ENCODE data around the gene CPNE7.

Gene CPNE7

DNA sequence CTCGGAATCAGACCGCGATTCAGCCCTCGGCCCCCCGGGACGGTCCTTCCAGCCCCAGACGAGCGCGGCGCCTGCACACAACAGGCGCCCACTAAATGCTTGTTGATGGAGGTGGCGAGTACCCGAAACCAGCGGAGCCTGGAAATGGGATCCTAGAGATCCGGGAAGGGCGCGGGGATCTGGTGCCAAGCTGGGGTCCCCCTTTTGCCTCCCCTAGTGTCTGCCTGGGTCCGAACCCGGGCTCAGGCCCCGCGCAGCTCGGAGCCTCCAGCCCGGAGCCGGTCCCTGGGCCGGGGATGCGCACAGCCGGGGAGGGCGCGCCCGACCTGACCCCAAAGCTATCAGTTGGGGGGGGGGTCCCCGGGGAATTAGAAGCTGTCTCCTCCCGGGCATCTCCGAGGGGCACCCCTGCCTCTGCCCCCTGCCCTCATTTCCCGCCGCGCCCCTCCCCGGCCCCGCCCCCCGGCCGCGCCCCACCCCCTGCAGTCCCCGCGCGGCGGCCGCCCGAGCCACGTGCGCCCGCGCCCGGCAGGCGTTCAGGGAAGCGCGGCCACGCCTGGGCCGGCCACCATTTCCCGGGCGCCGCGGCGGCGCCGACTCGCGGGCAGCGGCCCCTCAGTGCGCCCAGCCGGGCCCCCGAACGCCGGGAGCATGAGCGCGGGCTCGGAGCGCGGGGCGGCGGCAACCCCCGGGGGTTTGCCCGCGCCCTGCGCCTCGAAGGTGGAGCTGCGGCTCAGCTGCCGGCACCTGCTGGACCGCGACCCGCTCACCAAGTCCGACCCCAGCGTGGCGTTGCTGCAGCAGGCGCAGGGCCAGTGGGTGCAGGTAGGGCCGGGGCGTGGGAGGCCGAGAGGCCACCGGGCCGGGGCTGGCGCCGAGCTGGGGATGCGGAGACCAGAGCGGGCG, at the start of gene CPNE7:
CPNE7 (plus strand) TSS at position 512 of the 906 bp plus-strand sequence; CDS start at position 652, 140 bp downstream.
- DNase-seq (ENCODE audit: low read depth in 2 of 2), result no peak

DNA sequence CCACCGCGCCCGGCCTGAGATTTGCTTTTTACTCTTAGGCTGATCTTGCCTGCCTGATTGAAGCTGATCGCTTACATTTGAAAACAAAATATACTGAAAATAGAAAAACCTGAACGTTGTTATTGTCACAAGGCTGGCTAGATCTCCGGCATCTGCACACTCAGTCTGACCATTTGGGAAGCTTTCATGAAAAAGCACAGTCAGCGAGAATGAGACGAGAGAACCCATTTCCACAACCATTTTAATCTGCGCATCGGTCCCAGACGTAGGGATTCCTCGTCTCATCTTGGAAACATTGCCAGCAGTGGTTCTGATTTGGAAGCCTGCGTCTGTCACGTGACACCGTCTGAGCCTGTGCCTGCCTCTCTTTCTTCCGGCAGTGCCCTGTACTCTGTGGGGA, 46.5 kb upstream of the CPNE7 start:
- no peak for DNase-seq (ENCODE audit: low read depth in 2 of 2)

DNA sequence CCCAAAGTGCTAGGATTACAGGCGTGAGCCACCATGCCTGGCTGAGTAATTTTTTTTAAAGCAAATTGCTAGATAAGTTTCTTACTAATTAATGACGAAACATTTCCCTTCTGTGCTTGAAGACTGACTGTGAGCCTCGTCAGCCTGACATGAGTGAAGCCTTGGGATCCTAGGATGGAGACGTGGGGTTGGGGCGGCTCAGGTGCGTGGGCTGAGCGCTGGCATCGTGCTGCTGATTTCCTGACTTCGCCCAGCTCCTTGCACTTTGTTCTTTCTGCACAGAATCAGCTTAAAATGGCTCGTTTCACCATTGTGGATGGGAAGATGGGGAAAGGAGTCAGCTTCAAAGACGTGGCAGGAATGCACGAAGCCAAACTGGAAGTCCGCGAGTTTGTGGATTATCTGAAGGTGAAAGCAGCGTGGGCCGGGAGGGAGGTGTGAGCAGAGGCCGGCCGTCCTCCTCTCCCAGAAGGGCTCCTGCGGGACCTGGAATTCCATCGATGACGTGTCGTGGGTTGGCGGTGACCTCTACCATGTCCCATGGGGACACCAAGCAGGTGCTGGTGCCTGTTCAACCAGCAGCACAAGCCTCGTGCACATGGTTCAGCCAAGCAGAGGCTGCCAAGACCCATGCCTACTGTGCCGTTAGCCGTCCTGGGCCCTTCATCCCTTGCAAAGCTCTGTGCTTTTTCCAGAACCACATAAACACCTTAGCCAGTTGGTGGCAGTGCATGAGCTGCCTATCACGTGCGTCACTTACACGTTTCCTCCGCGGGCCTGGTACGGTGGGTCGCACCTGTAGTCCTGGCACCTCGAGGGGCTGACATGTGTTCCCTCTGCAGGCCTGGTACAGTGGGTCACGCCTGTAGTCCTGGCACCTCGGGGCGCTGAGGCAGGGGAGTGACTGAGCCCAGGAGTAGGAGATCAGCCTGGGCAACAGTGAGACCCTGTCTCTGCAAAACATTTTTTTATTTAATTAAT, 44.9 kb upstream of the CPNE7 start:
- no peak for DNase-seq (ENCODE audit: low read depth in 2 of 2)

DNA sequence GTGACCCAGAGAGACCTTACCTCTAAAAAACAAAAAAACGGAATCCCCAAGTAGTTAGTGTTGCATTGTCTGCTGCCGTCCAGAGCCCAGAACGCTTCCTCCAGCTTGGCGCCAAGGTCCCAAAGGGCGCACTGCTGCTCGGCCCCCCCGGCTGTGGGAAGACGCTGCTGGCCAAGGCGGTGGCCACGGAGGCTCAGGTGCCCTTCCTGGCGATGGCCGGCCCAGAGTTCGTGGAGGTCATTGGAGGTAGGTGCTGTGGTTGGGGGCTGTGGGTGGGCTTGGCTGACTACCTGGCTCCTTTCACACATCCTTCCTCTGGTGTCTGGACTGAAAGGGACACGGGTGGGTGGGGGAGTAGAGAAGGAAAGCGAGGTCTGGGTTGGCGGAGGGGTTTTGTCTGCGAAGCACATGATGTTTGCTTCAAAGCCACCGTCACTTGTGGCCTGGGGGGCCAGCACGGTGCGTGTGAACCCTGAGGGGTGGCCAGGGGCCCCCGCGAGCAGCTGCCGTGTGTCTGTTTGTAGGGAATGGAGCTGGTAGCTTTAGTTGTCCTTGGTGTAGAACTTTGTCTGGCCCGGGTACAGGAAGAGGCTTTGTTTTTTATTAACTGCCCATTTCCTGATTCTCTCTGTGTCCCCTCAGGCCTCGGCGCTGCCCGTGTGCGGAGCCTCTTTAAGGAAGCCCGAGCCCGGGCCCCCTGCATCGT, 43.6 kb upstream of the CPNE7 start:
- no peak for DNase-seq (ENCODE audit: low read depth in 2 of 2)

DNA sequence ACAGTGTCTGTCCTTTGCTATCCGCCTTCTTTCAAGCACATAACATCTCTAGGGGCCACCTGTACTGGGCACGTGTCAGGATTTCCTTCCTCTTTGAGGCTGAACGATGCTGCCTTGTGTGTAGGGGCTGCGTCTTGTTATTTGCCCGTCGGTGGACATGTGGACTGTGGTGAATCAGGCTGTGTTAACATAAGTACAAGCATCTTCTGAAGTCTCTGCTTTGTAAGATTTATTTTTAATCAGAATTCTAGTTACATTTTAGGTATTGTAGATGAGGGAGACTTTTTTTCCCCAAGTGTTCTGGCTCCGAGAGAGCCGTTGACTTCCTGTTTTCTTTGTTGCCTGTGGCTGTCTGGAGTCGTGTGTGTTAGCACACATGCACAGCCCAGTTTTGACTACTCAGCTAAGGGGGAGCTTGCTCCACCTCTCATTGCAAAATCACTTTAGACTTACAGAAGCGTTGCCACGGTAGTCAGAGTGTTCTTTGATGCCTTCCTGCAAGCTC, 41.3 kb upstream of the CPNE7 start:
- DNase-seq (ENCODE audit: low read depth in 2 of 2), result no peak

DNA sequence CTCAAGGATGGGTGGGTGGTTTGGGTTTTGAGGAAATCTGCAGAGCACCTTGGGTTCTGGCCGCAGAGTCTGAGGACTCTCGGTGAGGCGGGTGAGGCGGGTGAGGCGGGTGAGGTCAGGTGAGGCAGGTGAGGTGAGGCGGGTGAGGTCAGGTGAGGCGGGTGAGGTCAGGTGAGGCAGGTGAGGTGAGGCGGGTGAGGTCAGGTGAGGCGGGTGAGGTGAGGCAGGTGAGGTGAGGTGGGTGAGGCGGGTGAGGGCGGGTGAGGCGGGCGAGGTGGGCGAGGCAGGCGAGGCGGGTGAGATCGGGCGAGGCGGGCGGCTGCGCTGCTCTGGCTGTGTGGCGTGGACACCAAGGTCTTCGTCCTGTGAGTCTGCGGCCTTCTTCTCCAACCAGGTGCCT, 39.2 kb upstream of the CPNE7 start:
- no peak for DNase-seq (ENCODE audit: low read depth in 2 of 2)

DNA sequence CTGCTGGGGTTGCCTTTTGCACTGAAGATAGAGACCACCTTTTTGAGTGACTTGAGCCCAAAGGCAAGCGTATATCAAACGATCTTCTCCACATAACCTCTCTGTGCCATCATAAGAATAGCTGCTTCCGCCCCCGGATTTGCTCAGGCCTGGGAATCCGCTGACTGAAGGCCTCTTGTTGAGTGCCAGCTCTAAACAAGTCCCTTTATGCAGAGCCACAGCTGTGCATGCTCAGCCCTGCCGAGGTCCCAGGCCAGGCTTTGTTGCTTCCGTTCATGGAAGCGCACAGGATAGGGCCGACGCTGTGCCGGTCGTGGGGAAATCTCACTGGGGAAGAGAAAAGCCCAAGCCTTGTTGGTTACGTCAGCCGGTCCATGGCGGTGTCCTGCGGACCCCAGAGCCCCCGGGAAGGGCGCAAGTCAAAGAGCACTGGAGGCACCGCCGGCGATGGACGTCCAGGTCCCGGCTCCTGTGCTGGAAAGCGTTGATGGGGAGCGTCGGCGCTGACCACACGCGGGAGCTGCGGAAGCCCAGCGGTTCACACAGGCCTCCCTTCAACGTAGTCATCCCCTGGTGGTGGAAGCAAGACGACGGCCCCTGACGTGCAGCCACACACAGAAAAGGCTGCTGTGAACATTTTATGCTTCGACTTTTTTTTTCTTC, 38.5 kb upstream of the CPNE7 start:
- DNase-seq (ENCODE audit: low read depth in 2 of 2), result no peak

DNA sequence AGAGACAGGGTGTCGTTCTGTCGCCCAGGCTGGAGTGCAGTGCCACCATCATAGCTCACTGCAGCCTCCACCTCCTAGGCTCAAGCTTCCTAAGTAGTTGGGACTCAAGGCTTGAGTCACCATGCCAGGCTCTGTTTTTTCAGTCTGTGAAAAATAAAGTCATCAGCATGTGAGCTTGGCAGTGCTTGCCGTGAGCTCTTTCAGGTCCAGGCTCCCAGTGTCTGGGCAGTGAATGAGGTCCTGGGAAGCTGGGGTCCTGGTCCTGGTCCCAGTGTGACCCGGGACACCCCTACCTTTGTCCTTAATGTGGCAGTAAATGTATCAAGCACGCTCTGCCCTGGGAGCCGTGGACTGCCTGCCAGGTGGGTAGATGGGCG, 38.0 kb upstream of the CPNE7 start:
- DNase-seq (ENCODE audit: low read depth in 2 of 2), result no peak

DNA sequence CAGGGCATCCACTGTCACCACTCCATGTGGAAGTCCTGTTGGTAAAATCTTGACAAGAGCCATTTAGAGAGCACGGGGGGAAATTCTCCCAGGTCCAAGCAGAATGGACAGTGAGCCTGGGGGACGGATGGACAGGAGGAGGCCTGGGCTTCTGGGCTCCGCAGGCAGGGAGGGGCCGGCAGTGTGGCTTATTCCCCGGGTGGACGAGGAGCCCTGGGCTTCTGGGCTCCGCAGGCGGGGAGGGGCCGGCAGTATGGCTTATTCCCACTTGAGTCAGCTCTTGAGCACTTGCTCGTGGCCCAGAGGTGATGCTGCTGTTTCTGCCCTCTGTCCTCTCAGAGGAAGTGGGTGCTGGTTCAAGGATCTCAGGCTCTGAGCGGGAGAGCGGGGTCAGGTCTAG, 37.3 kb upstream of the CPNE7 start:
- DNase-seq (ENCODE audit: low read depth in 2 of 2), result no peak

DNA sequence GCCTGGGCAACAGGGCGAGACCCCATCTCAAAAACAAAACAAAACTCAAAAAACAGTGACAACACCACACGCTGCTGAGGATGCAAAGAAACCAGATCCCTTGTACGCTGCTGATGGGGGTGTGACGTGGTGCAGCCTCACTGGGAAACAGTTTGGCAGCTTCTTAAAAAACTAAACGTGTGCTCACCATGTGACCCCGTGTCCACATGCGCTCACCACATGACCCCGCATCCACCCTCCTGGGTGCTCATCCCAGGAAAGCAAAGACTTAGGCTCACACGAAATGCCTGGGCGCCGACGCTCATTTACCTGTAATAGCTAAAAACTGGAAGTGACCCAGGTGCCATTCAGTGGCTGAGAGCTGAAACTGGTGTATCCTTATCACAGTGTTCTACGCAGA, 35.0 kb upstream of the CPNE7 start:
- DNase-seq (ENCODE audit: low read depth in 2 of 2), result no peak

DNA sequence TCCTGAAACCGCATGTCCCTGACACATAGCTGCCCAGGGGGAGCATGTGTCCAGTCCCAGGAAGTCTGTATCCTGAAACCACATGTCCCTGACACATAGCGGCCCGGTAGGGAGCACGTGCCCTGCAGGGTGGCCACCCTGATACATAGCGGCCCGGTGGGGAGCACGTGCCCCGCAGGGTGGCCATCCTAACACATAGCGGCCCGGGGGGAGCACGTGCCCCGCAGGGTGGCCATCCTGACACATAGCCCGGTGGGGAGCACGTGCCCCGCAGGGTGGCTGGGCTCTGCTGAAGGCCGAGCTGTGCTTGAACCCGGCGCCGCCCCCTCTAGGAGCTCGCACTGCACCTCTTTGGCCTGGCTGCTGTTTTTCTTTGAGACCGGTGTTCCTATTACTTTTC, 33.8 kb upstream of the CPNE7 start:
- no peak for DNase-seq (ENCODE audit: low read depth in 2 of 2)

DNA sequence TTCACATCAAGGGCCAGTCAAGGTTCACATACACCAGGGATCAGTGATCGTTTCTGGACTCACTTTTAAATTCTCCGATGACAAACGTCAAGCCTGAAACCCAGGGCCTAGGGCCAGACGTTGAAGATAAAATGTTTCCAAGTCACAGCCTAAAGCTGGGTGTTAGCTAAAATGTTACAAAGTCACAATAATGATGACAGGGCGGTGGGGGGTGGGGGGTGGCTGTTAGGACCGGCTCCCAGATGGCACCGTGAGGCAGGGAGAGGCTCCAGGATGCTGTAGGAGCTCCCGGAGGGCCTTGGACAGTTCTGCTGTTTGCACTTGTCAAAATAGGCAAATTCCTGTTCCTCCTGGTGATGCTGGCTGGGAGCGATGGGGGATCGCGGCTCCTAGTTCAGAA, 31.4 kb upstream of the CPNE7 start:
- no peak for DNase-seq (ENCODE audit: low read depth in 2 of 2)

DNA sequence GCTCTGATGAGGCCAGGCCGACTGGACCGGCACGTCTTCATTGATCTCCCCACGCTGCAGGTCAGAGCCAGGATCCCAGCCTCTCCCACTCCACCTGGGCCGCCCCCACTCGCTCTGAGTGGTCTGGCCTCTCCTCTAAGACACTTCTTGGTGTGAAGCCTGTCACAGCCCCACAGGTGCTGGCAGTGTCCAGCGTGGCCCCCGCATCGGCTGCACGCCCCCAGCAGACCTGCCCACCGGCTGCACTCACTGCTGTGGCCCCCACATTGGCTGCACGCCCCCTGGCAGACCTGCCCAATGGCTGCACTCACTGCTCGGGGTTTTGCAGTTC, 30.9 kb upstream of the CPNE7 start:
- DNase-seq (ENCODE audit: low read depth in 2 of 2), result no peak

DNA sequence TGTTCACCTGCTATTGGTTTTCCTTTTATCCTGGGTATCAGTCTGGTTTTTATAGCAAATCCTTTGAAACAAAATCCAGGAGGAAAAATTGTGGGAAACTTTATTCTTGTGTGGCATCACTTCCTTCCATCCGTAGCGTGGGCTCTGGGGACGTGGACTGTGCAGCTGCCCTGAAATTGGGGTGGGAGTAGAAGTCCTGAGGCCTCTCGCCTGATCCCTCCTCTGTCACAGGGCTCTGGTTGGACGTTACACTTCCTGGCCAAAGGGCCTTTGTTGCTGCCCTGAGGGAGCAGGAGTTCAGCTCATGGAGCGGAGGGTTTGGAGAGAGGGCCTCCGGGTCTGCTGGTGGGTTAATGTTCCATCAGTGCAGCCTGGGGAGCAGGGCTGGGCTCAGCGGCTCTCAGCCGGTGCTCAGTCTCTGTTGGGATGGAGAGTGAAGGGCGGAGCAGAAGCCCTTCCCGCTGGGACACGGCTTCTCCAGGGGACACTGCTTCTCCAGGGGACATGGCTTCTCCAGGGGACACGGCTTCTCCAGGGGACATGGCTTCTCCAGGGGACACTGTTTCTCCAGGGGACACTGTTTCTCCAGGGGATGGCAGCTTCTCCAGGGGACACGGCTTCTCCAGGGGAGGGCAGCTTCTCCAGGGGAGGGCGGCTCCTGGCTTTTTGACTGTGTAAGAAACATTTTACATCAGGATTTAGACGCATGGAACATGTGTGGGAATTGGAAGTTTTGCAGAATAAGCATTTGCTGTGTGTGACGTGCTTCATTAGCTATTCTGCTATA, 30.3 kb upstream of the CPNE7 start:
- DNase-seq (ENCODE audit: low read depth in 2 of 2), result no peak

DNA sequence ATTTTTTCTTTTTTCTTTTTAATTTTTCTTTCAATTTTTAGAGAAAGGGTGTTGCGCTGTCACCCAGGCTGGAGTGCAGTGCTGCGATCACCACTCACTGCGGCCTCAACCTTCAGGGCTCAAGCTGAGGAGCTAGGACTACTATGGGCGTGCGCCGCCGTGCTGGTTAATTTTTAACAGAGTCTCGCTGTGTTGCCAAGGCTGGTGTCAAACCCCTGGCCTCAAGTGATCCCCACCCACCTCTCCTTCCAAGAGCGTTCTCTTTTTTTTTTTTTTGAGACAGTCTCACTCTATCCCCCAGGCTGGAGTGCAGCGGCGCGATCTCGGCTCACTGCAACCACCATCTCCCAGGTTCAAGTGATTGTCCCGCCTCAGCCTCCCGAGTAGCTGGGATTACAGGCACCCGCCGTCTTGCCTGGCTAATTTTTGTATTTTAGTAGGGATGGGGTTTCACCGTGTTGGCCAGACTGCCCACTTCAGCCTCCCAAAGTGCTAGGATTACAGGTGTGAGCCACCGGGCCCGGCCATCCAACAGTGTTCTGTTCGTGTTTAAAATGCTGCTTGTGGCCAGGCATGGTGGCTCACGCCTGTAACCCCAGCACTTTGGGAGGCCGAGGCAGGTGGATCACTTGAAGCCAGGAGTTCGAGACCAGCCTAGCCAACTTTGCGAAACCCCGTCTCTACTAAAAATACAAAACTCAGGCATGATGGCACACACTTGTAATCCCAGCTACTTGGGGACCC, 29.6 kb upstream of the CPNE7 start:
- DNase-seq (ENCODE audit: low read depth in 2 of 2), result no peak

DNA sequence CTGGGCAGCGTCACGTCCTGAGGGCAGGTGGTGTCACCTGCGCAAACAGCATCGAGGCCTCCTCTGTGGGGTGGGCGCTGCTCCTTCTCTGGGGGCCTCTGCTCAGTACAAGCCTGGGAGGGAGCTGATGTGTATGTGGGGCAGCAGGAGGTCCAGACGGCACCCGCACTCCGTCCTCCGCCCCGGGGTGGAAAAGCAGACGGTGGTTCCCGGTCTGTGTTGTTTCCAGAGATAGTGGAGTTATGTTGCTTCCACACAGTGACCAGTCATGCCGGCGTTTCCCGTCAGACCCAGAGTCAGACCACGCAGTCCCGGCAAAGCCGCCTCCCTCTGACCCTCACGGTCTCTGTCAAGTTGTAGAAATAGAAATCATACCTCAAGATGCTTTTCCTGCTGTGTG, 28.8 kb upstream of the CPNE7 start:
- no peak for DNase-seq (ENCODE audit: low read depth in 2 of 2)

DNA sequence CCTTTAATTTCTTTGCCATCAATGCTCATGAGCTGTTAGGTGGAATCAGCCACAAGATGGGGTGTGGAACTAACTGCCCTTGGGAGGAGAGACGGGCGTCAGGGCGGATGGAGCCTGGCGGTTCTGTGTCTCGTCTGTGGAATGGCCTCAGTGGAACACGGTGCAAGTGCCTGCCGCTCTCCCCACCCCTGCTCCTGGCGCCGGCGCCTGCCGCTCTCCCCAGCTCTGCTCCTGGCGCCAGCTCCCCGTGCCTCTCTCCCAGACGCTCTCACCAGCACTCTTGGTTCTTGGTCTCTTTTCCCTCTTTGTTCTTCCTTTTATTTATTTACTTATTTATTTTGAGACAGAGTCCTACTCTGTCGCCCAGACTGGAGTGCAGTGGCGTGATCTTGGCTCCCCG, 28.3 kb upstream of the CPNE7 start:
- DNase-seq (ENCODE audit: low read depth in 2 of 2), result no peak

DNA sequence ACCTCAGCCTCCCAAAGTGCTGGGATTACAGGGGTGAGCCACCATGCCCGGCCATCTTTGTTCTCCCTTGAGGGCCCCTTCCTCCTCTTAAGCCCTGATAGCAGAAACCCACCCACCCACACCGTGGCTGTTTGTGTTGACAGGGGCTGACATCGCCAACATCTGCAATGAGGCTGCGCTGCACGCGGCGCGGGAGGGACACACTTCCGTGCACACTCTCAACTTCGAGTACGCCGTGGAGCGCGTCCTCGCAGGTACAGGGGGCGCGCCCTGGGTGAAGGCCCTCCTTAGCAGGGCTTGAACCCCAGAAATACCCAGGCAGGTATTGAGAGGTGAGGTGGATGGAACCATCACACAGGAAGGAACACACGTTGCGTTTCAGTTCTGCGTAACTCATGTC, 27.7 kb upstream of the CPNE7 start:
- no peak for DNase-seq (ENCODE audit: low read depth in 2 of 2)

DNA sequence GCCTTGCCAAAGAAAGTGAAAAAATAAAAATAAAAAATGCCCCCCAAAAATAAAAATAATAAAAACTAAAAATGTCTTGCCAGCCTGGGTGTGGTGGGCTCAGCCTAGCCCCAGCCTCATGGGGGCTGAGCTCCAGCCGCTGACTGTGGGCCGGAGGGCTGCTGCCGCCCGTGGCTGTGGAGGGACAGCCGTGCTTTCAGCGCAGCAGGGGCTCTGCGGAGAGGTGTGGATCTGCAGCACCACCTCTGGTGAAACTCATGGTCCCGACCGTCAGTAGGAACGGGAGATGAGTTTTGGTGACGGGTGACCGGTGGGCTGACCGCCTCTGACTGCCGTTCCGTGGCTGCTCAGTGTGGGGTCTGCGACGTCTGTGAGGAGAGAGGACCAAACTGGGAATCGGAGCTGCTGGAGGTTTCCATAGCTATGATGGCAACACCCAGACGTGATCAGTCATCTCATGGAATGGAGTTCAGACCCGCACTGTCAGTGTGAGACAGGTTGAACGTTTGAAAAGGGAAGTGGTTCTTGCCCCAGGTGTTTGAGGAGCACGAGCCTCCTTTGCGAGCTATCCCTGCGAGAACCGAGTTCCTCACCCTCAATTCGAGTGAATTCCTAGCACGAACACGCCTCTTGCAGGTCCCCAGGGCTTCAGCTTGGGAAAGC, 27.1 kb upstream of the CPNE7 start:
- no peak for DNase-seq (ENCODE audit: low read depth in 2 of 2)
